Measurements from ENCODE around the gene HS1BP3. TPM values are rescaled to one million over a fixed set of nuclear protein-coding genes. Genes with fewer than 3 reads are reported as not detected.

Gene HS1BP3
- total RNA-seq, 1 donor from 2014 or later = 10.0 TPM

GRCh38 chr2:20632446-20632990 is 18.4 kb downstream of the HS1BP3 start:
- Histone ChIP-seq H3K9me3 (ENCODE audit: low read depth) (no peaks in the 10 kb centered on the region), H3K36me3 (no peaks in the 10 kb centered on the region), H3K9ac (no peak overlapping the region), H3K79me2 (ENCODE audit: low read depth) (no peaks in the 10 kb centered on the region), H3K4me3 (no peak overlapping the region), H2AFZ (replicated peaks) (no peak overlapping the region), H3F3A (ENCODE audit: low read depth) (no peaks in the 10 kb centered on the region), H3K27me3 (no peaks in the 10 kb centered on the region), H3K27ac (no peak overlapping the region), H4K20me1 (ENCODE audit: low read depth) (no peaks in the 10 kb centered on the region), H3K4me2 (no peak overlapping the region), H3K4me1 (peaks cover 6% of the 10 kb centered on the region)
- Mint-ChIP-seq H3K27me3 (ENCODE audit: insufficient read depth, low read depth) (peaks cover 5% of the 10 kb centered on the region), H3K36me3 (peaks cover 2% of the 10 kb centered on the region), H3K27ac (no peak overlapping the region), H3K9me3 (no peaks in the 10 kb centered on the region), H3K4me1 (peaks cover 28% of the 10 kb centered on the region), H3K4me3 (no peak overlapping the region)
- DNase-seq (ENCODE audit: low spot score) = no peak
- TF ChIP-seq EZH2 (IDR thresholded peaks at IDR 0.05) (no peak), CTCF (IDR thresholded peaks at IDR 0.05) (no peak)

GRCh38 chr2:20631617-20632307 is 19.1 kb downstream of the HS1BP3 start:
- no peak for DNase-seq (ENCODE audit: low spot score)
- Histone ChIP-seq H3K36me3 (no peaks in the 10 kb centered on the region), H3K4me3 (no peak overlapping the region), H3K4me1 (peaks cover 6% of the 10 kb centered on the region), H2AFZ (replicated peaks) (no peak overlapping the region), H3K27me3 (no peaks in the 10 kb centered on the region), H3K4me2 (no peak overlapping the region), H4K20me1 (ENCODE audit: low read depth) (no peaks in the 10 kb centered on the region), H3F3A (ENCODE audit: low read depth) (no peaks in the 10 kb centered on the region), H3K9me3 (ENCODE audit: low read depth) (no peaks in the 10 kb centered on the region), H3K9ac (no peak overlapping the region), H3K27ac (no peak overlapping the region), H3K79me2 (ENCODE audit: low read depth) (no peaks in the 10 kb centered on the region)
- Mint-ChIP-seq H3K9me3 (no peaks in the 10 kb centered on the region), H3K36me3 (peaks cover 3% of the 10 kb centered on the region), H3K27me3 (ENCODE audit: insufficient read depth, low read depth) (peaks cover 5% of the 10 kb centered on the region), H3K27ac (no peak overlapping the region), H3K4me1 (peaks cover 34% of the 10 kb centered on the region), H3K4me3 (no peak overlapping the region)
- no peak for TF ChIP-seq EZH2 (IDR thresholded peaks at IDR 0.05)
- no peak for TF ChIP-seq EZH2phosphoT487 (IDR thresholded peaks at IDR 0.05)
- TF ChIP-seq CTCF (IDR thresholded peaks at IDR 0.05) = no peak

- H3F3A ChIP-seq (ENCODE audit: low read depth) = no peaks in the 10 kb centered on the region
These were observed 19.9 kb downstream of the HS1BP3 start for GRCh38 chr2:20630967-20631366.

More at GRCh38 chr2:20630967-20631366, 19.9 kb downstream of the HS1BP3 start:
- Histone ChIP-seq H3K79me2 (ENCODE audit: low read depth) (no peaks in the 10 kb centered on the region), H3K4me2 (no peak overlapping the region), H2AFZ (replicated peaks) (no peak overlapping the region), H3K27ac (no peak overlapping the region), H3K9ac (no peak overlapping the region), H4K20me1 (ENCODE audit: low read depth) (no peaks in the 10 kb centered on the region), H3K27me3 (no peaks in the 10 kb centered on the region), H3K36me3 (no peaks in the 10 kb centered on the region), H3K9me3 (ENCODE audit: low read depth) (no peaks in the 10 kb centered on the region), H3K4me3 (no peak overlapping the region), H3K4me1 (peaks cover 6% of the 10 kb centered on the region)
- H3K36me3 Mint-ChIP-seq = peaks cover 3% of the 10 kb centered on the region
- no peak for DNase-seq (ENCODE audit: low spot score)
- peaks cover 5% of the 10 kb centered on the region for H3K27me3 Mint-ChIP-seq (ENCODE audit: insufficient read depth, low read depth)
- peaks cover 41% of the 10 kb centered on the region for H3K4me1 Mint-ChIP-seq
- no peak overlapping the region for H3K4me3 Mint-ChIP-seq
- H3K27ac Mint-ChIP-seq = no peak overlapping the region
- no peaks in the 10 kb centered on the region for H3K9me3 Mint-ChIP-seq
- TF ChIP-seq CTCF (IDR thresholded peaks at IDR 0.05) (no peak), EZH2 (IDR thresholded peaks at IDR 0.05) (no peak), EZH2phosphoT487 (IDR thresholded peaks at IDR 0.05) (no peak)

Data from neural progenitor cell (in vitro differentiated cells).